Endothelial cell of umbilical vein (primary cell): ENCODE data around the gene HMGB3.

Experiments
- MAX ChIP-seq: IDR thresholded peaks from 2 replicates; pipeline ENCODE4 v1.6.1; 2011; ENCODE audit not compliant: insufficient read depth, insufficient read length
- POLR2A ChIP-seq: IDR thresholded peaks from 2 replicates; pipeline ENCODE4 v1.6.1; 2012; ENCODE audit warnings: low read depth, mild to moderate bottlenecking, control low read depth, low read length

GRCh38 chrX:151000861-151001331 is 17.8 kb downstream of the HMGB3 start:
- no peak for TF ChIP-seq MAX
- no peak for TF ChIP-seq POLR2A
